Liver (tissue), 9 donors: ENCODE data around the gene FKBP9. TPM values are rescaled to one million over a fixed set of nuclear protein-coding genes. Genes with fewer than 3 reads are reported as not detected.

ENCODE experiments used
- DNase-seq: peaks from one replicate; pipeline ENCODE4 v3.0.0-alpha.2; 2017; ENCODE audit warnings: low spot score
- H3K27ac ChIP-seq, 2 donors: one replicate each; pipeline ENCODE4 v1.7.0; 2013; ENCODE audit warnings: inconsistent platforms in 2 of 2, low read length in 2 of 2, control low read depth in 1 of 2, low read depth in 1 of 2, mild to moderate bottlenecking in 1 of 2
- H3K27me3 ChIP-seq, 4 donors: one replicate each; pipeline versions ENCODE4 v1.6.1 to v1.7.0; 2013; ENCODE audit warnings: low read length in 3 of 4, inconsistent platforms in 1 of 4, mild to moderate bottlenecking in 1 of 4, moderate library complexity in 1 of 4; ENCODE audit not compliant: control insufficient read depth in 4 of 4, insufficient read depth in 4 of 4
- H3K36me3 ChIP-seq, 4 donors: one replicate each; pipeline versions ENCODE4 v1.6.1 to v1.7.0; 2013; ENCODE audit warnings: low read length in 3 of 4, mild to moderate bottlenecking in 3 of 4, low read depth in 1 of 4, moderate library complexity in 1 of 4; ENCODE audit not compliant: control insufficient read depth in 4 of 4, insufficient read depth in 3 of 4
- H3K4me1 ChIP-seq, 4 donors: one replicate each; pipeline versions ENCODE4 v1.6.1 to v1.7.0; 2013; ENCODE audit warnings: low read length in 3 of 4, mild to moderate bottlenecking in 3 of 4, moderate library complexity in 1 of 4; ENCODE audit not compliant: control insufficient read depth in 4 of 4, insufficient read depth in 4 of 4
- H3K4me3 ChIP-seq, 3 donors: one replicate each; pipeline versions ENCODE4 v1.6.1 to v1.7.0; 2013; ENCODE audit warnings: low read length in 3 of 3, control low read depth in 1 of 3, low read depth in 1 of 3, mild to moderate bottlenecking in 1 of 3
- H3K9ac ChIP-seq, 2 donors: one replicate each; pipeline ENCODE4 v1.7.0; 2013; ENCODE audit warnings: low read length in 2 of 2, mild to moderate bottlenecking in 2 of 2, moderate library complexity in 2 of 2, control low read depth in 1 of 2, low read depth in 1 of 2
- H3K9me3 ChIP-seq, 4 donors: one replicate each; pipeline versions ENCODE4 v1.6.1 to v1.7.0; 2013; ENCODE audit warnings: low read length in 3 of 4; ENCODE audit not compliant: control insufficient read depth in 4 of 4
- FOXA1 ChIP-seq: IDR thresholded peaks from 2 replicates; pipeline ENCODE4 v1.6.1; 2016; ENCODE audit warnings: antibody characterized with exemption
- FOXA2 ChIP-seq: IDR thresholded peaks from 2 replicates; pipeline ENCODE4 v1.6.1; 2016; ENCODE audit warnings: antibody characterized with exemption
- GABPA ChIP-seq, 2 donors: IDR thresholded peaks in 1 of 2; conservative IDR thresholded peaks in 1 of 2; 2 replicates each; pipeline ENCODE4 v1.6.1; 2016; ENCODE audit warnings: antibody characterized with exemption in 2 of 2, mild to moderate bottlenecking in 1 of 2, moderate library complexity in 1 of 2
- HNF4A ChIP-seq, 2 donors: conservative IDR thresholded peaks; 2 replicates each; pipeline ENCODE4 v1.6.1; 2016; ENCODE audit warnings: antibody characterized with exemption in 2 of 2, mild to moderate bottlenecking in 2 of 2
- HNF4G ChIP-seq: IDR thresholded peaks from 2 replicates; pipeline ENCODE4 v1.6.1; 2016; ENCODE audit warnings: antibody characterized with exemption
- JUND ChIP-seq, 2 donors: IDR thresholded peaks; 2 replicates each; pipeline ENCODE4 v1.6.1; 2016; ENCODE audit warnings: antibody characterized with exemption in 2 of 2
- NR2F2 ChIP-seq: IDR thresholded peaks from 2 replicates; pipeline ENCODE4 v1.6.1; 2016; ENCODE audit warnings: antibody characterized with exemption
- RAD21 ChIP-seq, 2 donors: IDR thresholded peaks; 2 replicates each; pipeline ENCODE4 v1.6.1; 2016; ENCODE audit warnings: antibody characterized with exemption in 2 of 2, mild to moderate bottlenecking in 2 of 2
- SP1 ChIP-seq: IDR thresholded peaks from 2 replicates; pipeline ENCODE4 v1.6.1; 2018; ENCODE audit warnings: antibody characterized with exemption, mild to moderate bottlenecking
- TAF1 ChIP-seq: conservative IDR thresholded peaks from 2 replicates; pipeline ENCODE4 v1.6.1; 2016; ENCODE audit warnings: antibody characterized with exemption, mild to moderate bottlenecking
- YY1 ChIP-seq: IDR thresholded peaks from 2 replicates; pipeline ENCODE4 v1.6.1; 2016; ENCODE audit warnings: antibody characterized with exemption, mild to moderate bottlenecking
- WGBS: extraction: QIAGEN DNeasy Blood & Tissue Kit; methylation state at CpG from one replicate; pipeline ENCODE4 v1.1.7; 2013; 5-methylcytosine and 5-hydroxymethylcytosine counted together
- polyA plus RNA-seq, 2 donors: library from polyadenylated mRNA; stranded (reverse) in 1 of 2; unstranded in 1 of 2; fragments of 200-250 nt in 1 of 2; fragments of >200 nt in 1 of 2; fragmentation: Nextera tagmentation in 1 of 2; extraction: Ambion mirVana in 1 of 2; gene quantifications; one replicate each; pipeline versions ENCODE4 v1.2.1 to v1.2.3, GENCODE V29; 2013 to 2015
- total RNA-seq, 2 donors: library from RNA; depleted of rRNA; stranded (reverse); fragments of >200 nt; gene quantifications; one replicate each; pipeline ENCODE4 v1.2.3, GENCODE V29; 2014
- TF ChIP-seq, protein P1 (sequence below): IDR thresholded peaks from 2 replicates; pipeline ENCODE4 v1.6.1; 2016; ENCODE audit warnings: antibody characterized with exemption, mild to moderate bottlenecking
- TF ChIP-seq, protein P2 (sequence below): fragments of 150-350 bp; IDR thresholded peaks from 2 replicates; pipeline ENCODE4 v1.5.1; 2017; ENCODE audit warnings: improper control_type of control experiment, low read depth, low read length; ENCODE audit not compliant: missing input control
- TF ChIP-seq, protein P3 (sequence below): IDR thresholded peaks from 2 replicates; pipeline ENCODE4 v1.6.1; 2016; ENCODE audit warnings: antibody characterized with exemption
- TF ChIP-seq, protein P4 (sequence below): IDR thresholded peaks from 2 replicates; pipeline ENCODE4 v1.6.1; 2016; ENCODE audit warnings: antibody characterized with exemption
- donor health status: healthy.
- donor health status: healthy.
- donor health status: healthy.
- donor health status: healthy.
- donor health status: healthy.

The FKBP9 gene
- total and polyA plus RNA-seq, 4 donors, result 13.7 to 44.8 (median 20.2) TPM

DNA sequence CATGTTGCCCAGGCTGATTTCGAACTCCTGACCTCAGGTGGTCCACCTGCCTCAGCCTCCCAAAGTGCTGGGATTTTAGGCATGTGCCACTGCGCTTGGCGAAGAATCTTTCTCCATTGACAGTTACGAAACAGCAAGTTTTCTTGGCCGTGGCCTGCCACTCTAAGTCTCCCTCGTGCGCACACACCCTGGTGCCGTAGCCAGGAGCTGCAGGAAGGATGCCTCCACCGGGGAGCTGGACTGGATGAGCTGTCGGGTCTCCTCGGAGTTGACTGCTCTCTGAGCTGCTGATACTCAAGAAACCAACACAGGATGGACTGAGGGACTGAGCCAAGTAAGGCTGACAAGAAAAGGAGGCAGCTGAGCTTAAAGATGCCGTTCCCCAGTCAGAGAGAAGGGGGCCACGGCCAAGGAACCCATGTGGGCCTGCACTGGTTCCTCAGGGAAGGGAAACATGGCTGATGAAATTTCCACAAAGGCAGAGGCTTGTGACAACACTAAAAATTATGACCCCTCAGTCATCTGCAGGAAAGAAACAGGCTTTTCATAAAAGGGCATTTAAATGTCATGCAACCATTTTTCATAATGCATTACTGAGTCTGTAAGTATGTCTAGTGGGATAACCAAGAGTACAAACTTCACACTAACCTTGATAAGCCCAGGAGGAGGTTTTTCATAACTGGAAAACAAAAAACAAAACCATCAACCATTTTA is 27.7 kb upstream of the FKBP9 start:
- Histone ChIP-seq H3K4me3 (no peak overlapping the region), H3K36me3 (peaks cover 0 to 8% (median 1%) of the 10 kb centered on the region in 4 donors), H3K9me3 (no peaks in the 10 kb centered on the region), H3K27ac (no peak overlapping the region), H3K27me3 (no peaks in the 10 kb centered on the region), H3K4me1 (no peaks in the 10 kb centered on the region), H3K9ac (no peak overlapping the region)
- WGBS, result 90% methylated on average over 13 of the region's 13 CpGs
- TF ChIP-seq, protein P1, sequence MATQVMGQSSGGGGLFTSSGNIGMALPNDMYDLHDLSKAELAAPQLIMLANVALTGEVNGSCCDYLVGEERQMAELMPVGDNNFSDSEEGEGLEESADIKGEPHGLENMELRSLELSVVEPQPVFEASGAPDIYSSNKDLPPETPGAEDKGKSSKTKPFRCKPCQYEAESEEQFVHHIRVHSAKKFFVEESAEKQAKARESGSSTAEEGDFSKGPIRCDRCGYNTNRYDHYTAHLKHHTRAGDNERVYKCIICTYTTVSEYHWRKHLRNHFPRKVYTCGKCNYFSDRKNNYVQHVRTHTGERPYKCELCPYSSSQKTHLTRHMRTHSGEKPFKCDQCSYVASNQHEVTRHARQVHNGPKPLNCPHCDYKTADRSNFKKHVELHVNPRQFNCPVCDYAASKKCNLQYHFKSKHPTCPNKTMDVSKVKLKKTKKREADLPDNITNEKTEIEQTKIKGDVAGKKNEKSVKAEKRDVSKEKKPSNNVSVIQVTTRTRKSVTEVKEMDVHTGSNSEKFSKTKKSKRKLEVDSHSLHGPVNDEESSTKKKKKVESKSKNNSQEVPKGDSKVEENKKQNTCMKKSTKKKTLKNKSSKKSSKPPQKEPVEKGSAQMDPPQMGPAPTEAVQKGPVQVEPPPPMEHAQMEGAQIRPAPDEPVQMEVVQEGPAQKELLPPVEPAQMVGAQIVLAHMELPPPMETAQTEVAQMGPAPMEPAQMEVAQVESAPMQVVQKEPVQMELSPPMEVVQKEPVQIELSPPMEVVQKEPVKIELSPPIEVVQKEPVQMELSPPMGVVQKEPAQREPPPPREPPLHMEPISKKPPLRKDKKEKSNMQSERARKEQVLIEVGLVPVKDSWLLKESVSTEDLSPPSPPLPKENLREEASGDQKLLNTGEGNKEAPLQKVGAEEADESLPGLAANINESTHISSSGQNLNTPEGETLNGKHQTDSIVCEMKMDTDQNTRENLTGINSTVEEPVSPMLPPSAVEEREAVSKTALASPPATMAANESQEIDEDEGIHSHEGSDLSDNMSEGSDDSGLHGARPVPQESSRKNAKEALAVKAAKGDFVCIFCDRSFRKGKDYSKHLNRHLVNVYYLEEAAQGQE, result no peak
- no peak for TF ChIP-seq HNF4G
- TF ChIP-seq JUND (IDR thresholded peaks at IDR 0.05), result no peak
- TF ChIP-seq SP1, result no peak
- no peak for TF ChIP-seq FOXA1
- TF ChIP-seq, protein P2, sequence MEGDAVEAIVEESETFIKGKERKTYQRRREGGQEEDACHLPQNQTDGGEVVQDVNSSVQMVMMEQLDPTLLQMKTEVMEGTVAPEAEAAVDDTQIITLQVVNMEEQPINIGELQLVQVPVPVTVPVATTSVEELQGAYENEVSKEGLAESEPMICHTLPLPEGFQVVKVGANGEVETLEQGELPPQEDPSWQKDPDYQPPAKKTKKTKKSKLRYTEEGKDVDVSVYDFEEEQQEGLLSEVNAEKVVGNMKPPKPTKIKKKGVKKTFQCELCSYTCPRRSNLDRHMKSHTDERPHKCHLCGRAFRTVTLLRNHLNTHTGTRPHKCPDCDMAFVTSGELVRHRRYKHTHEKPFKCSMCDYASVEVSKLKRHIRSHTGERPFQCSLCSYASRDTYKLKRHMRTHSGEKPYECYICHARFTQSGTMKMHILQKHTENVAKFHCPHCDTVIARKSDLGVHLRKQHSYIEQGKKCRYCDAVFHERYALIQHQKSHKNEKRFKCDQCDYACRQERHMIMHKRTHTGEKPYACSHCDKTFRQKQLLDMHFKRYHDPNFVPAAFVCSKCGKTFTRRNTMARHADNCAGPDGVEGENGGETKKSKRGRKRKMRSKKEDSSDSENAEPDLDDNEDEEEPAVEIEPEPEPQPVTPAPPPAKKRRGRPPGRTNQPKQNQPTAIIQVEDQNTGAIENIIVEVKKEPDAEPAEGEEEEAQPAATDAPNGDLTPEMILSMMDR, result no peak
- TF ChIP-seq NR2F2, result no peak
- TF ChIP-seq, protein P3, sequence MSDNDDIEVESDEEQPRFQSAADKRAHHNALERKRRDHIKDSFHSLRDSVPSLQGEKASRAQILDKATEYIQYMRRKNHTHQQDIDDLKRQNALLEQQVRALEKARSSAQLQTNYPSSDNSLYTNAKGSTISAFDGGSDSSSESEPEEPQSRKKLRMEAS, result no peak
- TF ChIP-seq RAD21 (IDR thresholded peaks at IDR 0.05), result no peak
- no peak for TF ChIP-seq YY1
- TF ChIP-seq GABPA (IDR thresholded peaks at IDR 0.05 in 1 of 2, conservative IDR thresholded peaks at IDR 0.05 in 1 of 2), result no peak
- TF ChIP-seq HNF4A (conservative IDR thresholded peaks at IDR 0.05), result no peak
- no peak for TF ChIP-seq FOXA2
- TF ChIP-seq TAF1, result no peak
- TF ChIP-seq, protein P4, sequence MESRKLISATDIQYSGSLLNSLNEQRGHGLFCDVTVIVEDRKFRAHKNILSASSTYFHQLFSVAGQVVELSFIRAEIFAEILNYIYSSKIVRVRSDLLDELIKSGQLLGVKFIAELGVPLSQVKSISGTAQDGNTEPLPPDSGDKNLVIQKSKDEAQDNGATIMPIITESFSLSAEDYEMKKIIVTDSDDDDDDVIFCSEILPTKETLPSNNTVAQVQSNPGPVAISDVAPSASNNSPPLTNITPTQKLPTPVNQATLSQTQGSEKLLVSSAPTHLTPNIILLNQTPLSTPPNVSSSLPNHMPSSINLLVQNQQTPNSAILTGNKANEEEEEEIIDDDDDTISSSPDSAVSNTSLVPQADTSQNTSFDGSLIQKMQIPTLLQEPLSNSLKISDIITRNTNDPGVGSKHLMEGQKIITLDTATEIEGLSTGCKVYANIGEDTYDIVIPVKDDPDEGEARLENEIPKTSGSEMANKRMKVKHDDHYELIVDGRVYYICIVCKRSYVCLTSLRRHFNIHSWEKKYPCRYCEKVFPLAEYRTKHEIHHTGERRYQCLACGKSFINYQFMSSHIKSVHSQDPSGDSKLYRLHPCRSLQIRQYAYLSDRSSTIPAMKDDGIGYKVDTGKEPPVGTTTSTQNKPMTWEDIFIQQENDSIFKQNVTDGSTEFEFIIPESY, result no peak
- no peak for DNase-seq

DNA sequence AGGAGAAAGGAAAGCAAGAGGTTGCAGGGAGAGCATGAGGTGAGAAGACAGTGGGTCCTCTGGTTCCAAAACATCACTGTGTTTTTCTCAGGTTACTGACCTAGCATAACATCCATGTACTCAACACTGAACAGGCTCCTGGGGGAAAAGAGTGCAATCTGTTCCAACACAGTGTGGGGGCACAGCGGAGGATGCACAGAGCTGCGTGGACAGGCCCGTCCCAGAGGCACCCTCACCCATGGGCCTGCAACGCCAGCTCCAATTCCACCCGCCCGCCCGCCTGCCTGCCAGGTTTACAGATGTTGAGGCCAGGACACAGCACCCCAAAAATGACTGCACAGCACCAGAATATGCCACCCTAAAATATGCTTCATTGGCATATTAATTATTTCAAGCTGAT is 26.9 kb upstream of the FKBP9 start:
- no peak overlapping the region for H3K9ac ChIP-seq
- no peaks in the 10 kb centered on the region for H3K27me3 ChIP-seq
- H3K36me3 ChIP-seq, result peaks cover 0 to 8% (median 1%) of the 10 kb centered on the region in 4 donors
- TF ChIP-seq, protein P3, result no peak
- TF ChIP-seq YY1 (no peak), GABPA (IDR thresholded peaks at IDR 0.05 in 1 of 2, conservative IDR thresholded peaks at IDR 0.05 in 1 of 2) (no peak)
- no peak for DNase-seq
- no peak overlapping the region for H3K27ac ChIP-seq
- H3K9me3 ChIP-seq, result no peaks in the 10 kb centered on the region
- H3K4me1 ChIP-seq, result no peaks in the 10 kb centered on the region
- no peak overlapping the region for H3K4me3 ChIP-seq
- WGBS, result 97% methylated on average over 7 of the region's 7 CpGs
